ENCODE results near the gene CERS6.

DNA sequence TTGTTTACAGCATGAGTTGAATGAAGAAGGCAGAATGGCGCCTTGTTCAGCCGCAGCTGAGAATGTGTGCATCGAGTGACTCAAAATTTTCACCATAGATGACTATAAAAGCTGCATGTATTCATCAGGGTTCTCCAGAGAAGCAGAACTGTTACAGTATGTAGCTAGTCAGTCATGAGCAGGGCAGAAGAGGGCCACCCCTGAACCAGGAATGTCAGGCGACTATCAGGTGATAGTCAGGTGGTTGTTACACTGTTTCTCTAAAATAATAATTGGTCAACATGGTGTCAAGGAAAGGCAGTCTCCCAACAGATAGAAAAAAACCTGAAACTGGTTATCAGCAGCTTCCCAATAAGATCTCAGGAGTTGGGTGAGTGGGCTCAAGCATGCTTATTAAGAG lies 326.2 kb downstream of the CERS6 start:
- TF ChIP-seq, protein P1, sequence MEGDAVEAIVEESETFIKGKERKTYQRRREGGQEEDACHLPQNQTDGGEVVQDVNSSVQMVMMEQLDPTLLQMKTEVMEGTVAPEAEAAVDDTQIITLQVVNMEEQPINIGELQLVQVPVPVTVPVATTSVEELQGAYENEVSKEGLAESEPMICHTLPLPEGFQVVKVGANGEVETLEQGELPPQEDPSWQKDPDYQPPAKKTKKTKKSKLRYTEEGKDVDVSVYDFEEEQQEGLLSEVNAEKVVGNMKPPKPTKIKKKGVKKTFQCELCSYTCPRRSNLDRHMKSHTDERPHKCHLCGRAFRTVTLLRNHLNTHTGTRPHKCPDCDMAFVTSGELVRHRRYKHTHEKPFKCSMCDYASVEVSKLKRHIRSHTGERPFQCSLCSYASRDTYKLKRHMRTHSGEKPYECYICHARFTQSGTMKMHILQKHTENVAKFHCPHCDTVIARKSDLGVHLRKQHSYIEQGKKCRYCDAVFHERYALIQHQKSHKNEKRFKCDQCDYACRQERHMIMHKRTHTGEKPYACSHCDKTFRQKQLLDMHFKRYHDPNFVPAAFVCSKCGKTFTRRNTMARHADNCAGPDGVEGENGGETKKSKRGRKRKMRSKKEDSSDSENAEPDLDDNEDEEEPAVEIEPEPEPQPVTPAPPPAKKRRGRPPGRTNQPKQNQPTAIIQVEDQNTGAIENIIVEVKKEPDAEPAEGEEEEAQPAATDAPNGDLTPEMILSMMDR (conservative IDR thresholded peaks at IDR 0.05), result no peak
- no peak for TF ChIP-seq EZH2 (IDR thresholded peaks at IDR 0.05; ENCODE audit: low read depth)
